GM08714 (cell line): ENCODE measurements around the gene C3orf20.

ENCODE experiments used
- H3K4me3 ChIP-seq: fragments of 200-500 bp; sonication (Bioruptor generic); 2 replicates; pipeline ENCODE4 v1.5.1; 2014; ENCODE audit warnings: mild to moderate bottlenecking, low read length, inconsistent platforms
- ZNF274 ChIP-seq: IDR thresholded peaks from 2 replicates; pipeline ENCODE4 v1.6.1; 2012; ENCODE audit warnings: mild to moderate bottlenecking, low read depth, low read length

Gene C3orf20

DNA sequence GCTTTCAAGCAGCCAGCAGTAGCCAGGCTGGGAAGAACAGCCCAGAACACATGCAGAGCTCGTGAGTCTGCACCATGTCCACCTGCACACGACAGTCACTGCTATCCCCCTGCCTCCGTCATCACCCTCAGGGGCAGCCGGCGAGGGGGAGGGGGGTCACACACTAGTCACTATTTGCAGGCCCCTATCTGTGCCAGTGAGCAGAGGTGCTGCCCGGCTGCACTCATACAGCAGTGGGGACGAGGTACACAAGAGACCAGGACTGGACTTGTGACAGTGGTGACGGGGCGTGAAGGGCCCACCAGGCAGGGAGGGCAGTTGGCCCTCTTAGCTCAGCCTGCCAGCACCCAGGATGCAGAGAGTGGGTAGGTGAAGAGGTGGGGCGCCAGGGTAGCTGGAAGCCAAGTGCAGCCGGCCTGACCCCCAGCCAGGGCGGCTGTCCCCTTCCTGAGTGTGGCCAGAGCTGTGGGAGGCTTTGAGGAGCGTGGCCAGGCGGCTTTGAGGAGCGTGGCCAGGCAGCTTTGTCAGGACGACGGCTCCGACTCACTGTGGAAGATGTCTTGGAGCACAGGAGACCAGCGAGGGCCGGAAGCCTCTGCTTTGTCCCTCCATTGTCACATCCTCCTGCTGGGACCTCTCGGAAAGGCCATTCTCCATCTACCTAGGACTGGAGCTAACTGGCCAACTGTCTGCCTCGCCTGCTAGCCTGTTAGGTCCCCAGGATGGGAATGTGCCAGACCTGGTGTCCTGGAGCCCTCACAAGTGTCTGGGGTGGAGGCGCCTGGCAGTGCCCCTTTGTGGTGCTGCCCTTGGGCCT, 91.7 kb downstream of the C3orf20 start:
- no peak for TF ChIP-seq ZNF274

GRCh38 chr3:14767245-14768051, 92.5 kb downstream of the C3orf20 start:
- H3K4me3 ChIP-seq = no peak overlapping the region
- no peak for TF ChIP-seq ZNF274

More for the DNA sequence above, 91.7 kb downstream of the C3orf20 start:
- no peak overlapping the region for H3K4me3 ChIP-seq

DNA sequence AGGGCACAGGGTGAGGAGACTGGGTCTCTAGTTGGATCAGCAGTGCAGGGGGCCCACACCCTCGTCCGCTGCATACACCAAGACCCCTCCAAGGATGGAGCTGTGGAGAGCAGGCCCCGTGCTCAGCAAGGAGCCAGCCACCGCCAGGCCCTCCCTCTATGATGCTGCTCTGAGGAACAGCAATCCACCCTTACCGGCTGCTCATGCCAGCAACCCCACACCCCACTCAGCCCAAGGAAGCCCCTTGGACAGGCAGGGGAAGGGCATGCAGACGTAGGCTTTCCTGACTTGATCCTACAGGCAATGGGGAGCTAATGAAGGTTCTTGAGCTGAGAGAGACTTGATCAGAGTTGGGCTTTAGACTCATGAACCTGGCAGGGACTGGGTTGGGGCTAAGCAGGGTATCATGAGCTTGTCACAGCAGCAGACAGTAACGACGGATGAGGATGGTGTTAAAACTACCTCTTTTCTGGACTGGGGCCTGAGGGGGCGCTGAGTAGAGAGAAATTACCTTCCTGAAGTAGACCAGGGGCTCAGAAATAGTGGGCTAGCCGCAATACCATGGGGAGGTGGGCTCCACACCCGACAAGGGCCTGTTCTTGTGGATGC, 93.3 kb downstream of the C3orf20 start:
- H3K4me3 ChIP-seq = no peak overlapping the region
- TF ChIP-seq ZNF274 = no peak

GRCh38 chr3:14768881-14769280, 93.9 kb downstream of the C3orf20 start:
- no peak overlapping the region for H3K4me3 ChIP-seq
- no peak for TF ChIP-seq ZNF274

DNA sequence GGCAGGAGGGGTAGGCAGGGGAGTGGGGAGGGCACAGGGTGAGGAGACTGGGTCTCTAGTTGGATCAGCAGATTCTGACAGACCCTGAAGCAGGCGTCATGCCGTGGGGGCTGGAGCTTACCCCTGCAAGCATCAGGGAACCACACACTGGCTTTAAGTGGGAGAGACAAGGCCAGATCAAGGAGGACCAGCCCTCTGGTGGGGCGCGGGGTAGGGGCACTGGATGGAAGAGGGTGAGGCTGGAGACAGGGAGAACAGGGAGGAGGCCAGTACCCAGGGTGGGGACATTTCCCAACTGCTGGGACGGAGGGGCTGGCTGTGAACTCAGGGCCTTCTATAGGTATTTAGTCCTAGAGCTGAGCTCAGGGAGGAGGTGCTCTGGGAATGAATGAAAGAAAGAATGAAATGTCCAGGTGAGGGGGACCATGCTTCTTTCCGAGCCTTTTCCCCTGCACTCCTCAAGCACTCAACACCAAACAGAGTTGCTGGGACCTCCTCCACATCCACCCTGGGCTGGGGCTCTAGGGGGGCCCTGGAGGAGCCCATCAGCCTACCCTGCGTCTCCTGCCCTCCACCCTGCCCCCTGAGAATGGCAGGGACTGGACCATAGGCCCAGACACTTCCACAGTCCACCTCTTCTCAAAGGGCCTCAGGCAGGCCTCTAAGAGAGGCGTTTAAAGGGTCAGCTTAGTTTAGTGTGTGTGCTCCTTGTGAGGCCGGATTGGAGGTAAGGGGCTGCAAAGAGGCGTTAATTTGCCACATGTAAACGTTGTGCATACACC, 94.8 kb downstream of the C3orf20 start:
- no peak for TF ChIP-seq ZNF274
- H3K4me3 ChIP-seq = no peak overlapping the region

DNA sequence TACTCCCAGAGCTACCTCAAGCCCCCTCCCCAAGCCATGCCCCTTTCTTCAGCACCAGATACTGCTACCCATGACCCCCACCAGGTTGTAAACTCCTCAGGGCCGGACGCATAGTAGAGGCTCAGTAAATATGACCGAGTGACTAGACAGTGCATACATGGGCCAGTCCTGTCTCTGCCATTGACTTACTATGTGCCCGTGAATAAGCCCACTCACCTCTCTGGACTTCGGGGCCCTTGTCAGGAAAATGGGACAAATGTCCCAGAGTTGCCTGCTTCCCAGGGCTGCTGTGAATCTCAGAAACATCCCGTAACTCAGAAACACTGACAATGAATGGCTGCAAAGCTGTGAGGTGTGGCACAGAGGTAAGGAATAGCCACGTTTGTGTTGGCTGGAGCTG, 95.7 kb downstream of the C3orf20 start:
- H3K4me3 ChIP-seq = no peak overlapping the region
- no peak for TF ChIP-seq ZNF274

GRCh38 chr3:14771593-14772497, 96.9 kb downstream of the C3orf20 start:
- H3K4me3 ChIP-seq = no peak overlapping the region
- no peak for TF ChIP-seq ZNF274

DNA sequence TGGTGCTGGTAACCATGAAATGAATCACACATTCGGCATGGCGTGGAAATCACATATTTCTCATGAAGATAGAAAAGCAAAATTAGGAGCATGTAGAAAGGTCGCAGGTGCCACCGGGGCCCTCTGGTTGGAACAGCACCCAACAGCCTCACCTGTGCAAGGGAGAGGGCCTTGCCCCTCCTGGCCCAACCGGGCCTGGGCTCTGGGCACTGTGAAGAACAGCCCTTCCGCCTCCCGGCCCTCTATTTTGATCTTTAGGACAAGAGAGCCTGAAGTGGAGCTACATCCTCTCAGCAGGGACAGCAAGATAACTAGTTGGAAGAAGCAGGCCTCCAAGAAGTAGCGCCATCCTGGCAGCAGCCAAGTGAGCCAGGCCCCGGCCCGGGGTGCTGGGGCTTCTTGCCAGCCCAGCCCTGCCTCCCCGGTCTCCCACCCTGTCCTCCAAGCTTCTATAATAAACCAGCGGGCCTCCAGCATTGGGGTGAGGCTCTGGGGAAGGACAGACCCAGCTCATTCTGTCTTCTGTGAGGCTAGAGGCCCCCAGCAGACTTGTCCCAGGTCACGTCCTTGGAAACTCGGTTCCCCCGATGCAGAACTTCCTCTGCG, 97.7 kb downstream of the C3orf20 start:
- TF ChIP-seq ZNF274 = no peak
- H3K4me3 ChIP-seq = no peak overlapping the region

DNA sequence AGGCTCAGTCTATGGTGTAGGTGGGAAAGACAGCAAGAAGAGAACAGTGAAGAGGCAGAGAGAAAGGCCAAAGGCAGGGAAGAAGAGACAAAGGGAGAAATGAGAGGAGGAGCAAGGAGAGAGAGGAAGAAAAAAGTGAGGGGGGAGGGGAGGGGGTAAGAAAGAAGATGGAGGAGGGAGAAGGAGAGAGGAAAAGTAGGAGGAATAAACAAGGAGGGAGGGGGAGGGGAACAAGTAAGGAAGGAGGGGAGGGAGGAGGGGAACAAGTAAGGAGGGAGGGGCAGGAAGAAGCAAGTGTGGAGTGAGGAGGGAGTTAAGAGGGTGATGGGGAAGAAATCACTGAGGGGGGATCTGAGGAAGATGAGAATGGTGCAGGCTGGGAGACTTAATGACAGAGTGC, 98.3 kb downstream of the C3orf20 start:
- H3K4me3 ChIP-seq = no peak overlapping the region
- no peak for TF ChIP-seq ZNF274

- H3K4me3 ChIP-seq = no peak overlapping the region
- TF ChIP-seq ZNF274 = no peak
These were observed 98.8 kb downstream of the C3orf20 start for GRCh38 chr3:14773691-14774128.

- TF ChIP-seq ZNF274 = no peak
- no peak overlapping the region for H3K4me3 ChIP-seq
These were observed 99.5 kb downstream of the C3orf20 start for GRCh38 chr3:14774431-14774830.

- H3K4me3 ChIP-seq = no peak overlapping the region
- no peak for TF ChIP-seq ZNF274
These were observed 100.1 kb downstream of the C3orf20 start for GRCh38 chr3:14775011-14775410.
